Suprapubic skin (tissue), 4 donors: ENCODE data around the gene INF2.

Source experiments
- EP300 ChIP-seq: sonication (generic); formaldehyde crosslinking; IDR thresholded peaks from one replicate; pipeline ENCODE4 v1.6.1; 2017; ENCODE audit warnings: antibody characterized with exemption
- POLR2A ChIP-seq, 2 donors: fragments of 450-650 bp; IDR thresholded peaks; one replicate each; pipeline ENCODE4 v1.6.1; 2017; ENCODE audit warnings: antibody characterized with exemption in 2 of 2, mild to moderate bottlenecking in 2 of 2, moderate library complexity in 2 of 2
- POLR2AphosphoS5 ChIP-seq, 3 donors: sonication (generic); formaldehyde crosslinking; IDR thresholded peaks; one replicate each; pipeline ENCODE4 v1.6.1; 2017; ENCODE audit warnings: antibody characterized with exemption in 3 of 3
- TF ChIP-seq, protein P1 (sequence below), 2 donors: fragments of 200-600 bp in 1 of 2; fragments of 450-650 bp in 1 of 2; sonication (generic) in 1 of 2; IDR thresholded peaks; one replicate each; pipeline ENCODE4 v1.5.1; 2016 to 2019; ENCODE audit warnings: antibody characterized with exemption in 2 of 2, mild to moderate bottlenecking in 1 of 2, moderate library complexity in 1 of 2

DNA sequence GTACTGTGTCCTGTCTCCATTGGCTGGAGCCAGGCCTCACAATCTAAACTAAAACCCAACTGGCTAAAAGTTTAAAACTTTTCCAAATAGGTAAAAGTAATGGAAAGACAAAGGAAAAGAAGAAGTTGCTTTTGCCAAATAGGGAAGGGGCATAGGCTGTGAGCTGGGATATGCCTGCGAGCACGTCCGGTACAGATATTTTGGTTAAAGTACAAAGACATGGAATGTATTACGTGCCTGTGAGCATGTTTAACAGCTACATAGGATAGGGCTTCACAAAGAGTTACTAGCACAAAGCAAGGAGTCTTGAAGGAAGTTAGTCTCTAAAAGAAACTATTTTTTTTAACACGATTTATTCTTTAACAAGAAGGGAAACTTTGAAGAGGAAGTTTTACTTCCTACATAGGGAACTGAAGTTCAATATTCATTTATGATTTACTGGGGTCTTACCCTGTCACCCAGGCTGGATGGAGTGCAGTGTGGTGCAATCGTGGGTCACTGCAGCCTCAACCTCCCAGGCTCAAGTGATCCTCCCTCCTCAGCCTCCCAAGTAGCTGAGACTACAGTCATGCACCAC is 41.9 kb upstream of the INF2 start:
- TF ChIP-seq POLR2AphosphoS5 (IDR thresholded peaks at IDR 0.05) (no peak), POLR2A (IDR thresholded peaks at IDR 0.05) (no peak), EP300 (no peak)
- TF ChIP-seq, protein P1, sequence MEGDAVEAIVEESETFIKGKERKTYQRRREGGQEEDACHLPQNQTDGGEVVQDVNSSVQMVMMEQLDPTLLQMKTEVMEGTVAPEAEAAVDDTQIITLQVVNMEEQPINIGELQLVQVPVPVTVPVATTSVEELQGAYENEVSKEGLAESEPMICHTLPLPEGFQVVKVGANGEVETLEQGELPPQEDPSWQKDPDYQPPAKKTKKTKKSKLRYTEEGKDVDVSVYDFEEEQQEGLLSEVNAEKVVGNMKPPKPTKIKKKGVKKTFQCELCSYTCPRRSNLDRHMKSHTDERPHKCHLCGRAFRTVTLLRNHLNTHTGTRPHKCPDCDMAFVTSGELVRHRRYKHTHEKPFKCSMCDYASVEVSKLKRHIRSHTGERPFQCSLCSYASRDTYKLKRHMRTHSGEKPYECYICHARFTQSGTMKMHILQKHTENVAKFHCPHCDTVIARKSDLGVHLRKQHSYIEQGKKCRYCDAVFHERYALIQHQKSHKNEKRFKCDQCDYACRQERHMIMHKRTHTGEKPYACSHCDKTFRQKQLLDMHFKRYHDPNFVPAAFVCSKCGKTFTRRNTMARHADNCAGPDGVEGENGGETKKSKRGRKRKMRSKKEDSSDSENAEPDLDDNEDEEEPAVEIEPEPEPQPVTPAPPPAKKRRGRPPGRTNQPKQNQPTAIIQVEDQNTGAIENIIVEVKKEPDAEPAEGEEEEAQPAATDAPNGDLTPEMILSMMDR (IDR thresholded peaks at IDR 0.05): no peak
